ENCODE data around the gene CLIC6. TPM values are rescaled to one million over a fixed set of nuclear protein-coding genes. Genes with fewer than 3 reads are reported as not detected.

The CLIC6 gene
- total and polyA plus RNA-seq, 2 donors from 2014 or later: 2.1 to 10.1 TPM

DNA sequence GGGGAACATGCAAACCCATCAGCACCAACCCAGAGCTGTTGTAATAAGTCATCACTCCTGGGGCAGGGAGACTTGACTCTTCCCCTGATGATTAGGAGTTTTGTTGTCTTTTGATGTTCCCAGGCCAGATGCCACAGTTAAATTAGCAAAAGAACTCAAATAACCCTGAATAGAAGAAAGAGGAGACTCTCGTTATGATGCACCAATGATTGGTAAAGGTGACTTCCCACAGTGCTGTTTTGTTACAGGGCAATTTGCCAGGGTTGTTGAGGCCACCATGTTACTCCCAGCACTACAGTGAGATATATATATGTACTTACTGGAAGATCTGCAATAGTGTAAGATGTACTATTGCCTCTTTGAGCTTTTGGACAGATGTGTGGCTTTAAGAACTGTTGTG lies 29.5 kb upstream of the CLIC6 start:
- no peak for FAIRE-seq
- intact Hi-C loops (cut with DNase I): no loop called here
- H3K9me3 ChIP-seq (ENCODE audit: control insufficient read depth in 2 of 3, insufficient read depth in 1 of 3, low read length in 3 of 3): no peaks in the 10 kb centered on the region
- no peak overlapping the region for H3K27ac ChIP-seq (ENCODE audit: low read depth in 2 of 2, low read length in 2 of 2)
- H3K36me3 ChIP-seq (ENCODE audit: control insufficient read depth in 2 of 3, insufficient read depth in 3 of 3, low read length in 3 of 3): no peaks in the 10 kb centered on the region
- DNase-seq: no peak
- TF ChIP-seq, protein P1, sequence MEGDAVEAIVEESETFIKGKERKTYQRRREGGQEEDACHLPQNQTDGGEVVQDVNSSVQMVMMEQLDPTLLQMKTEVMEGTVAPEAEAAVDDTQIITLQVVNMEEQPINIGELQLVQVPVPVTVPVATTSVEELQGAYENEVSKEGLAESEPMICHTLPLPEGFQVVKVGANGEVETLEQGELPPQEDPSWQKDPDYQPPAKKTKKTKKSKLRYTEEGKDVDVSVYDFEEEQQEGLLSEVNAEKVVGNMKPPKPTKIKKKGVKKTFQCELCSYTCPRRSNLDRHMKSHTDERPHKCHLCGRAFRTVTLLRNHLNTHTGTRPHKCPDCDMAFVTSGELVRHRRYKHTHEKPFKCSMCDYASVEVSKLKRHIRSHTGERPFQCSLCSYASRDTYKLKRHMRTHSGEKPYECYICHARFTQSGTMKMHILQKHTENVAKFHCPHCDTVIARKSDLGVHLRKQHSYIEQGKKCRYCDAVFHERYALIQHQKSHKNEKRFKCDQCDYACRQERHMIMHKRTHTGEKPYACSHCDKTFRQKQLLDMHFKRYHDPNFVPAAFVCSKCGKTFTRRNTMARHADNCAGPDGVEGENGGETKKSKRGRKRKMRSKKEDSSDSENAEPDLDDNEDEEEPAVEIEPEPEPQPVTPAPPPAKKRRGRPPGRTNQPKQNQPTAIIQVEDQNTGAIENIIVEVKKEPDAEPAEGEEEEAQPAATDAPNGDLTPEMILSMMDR (IDR thresholded peaks at IDR 0.05; ENCODE audit: borderline replicate concordance, extremely low read depth, insufficient read depth): no peak
- no peak overlapping the region for H3K4me3 ChIP-seq (ENCODE audit: low read length in 3 of 3)
- H3K4me1 ChIP-seq (ENCODE audit: control insufficient read depth in 2 of 3, insufficient read depth in 2 of 3, low read depth in 1 of 3, low read length in 3 of 3): no peaks in the 10 kb centered on the region
- no peak overlapping the region for H3K9ac ChIP-seq (ENCODE audit: low read length in 3 of 3)
- H3K27me3 ChIP-seq (ENCODE audit: control insufficient read depth, insufficient read depth, low read length): no peaks in the 10 kb centered on the region

- DNase-seq (no peak), FAIRE-seq (no peak)
- H3K27ac ChIP-seq (ENCODE audit: low read depth in 2 of 2, low read length in 2 of 2): no peak overlapping the region
- no peaks in the 10 kb centered on the region for H3K9me3 ChIP-seq (ENCODE audit: control insufficient read depth in 2 of 3, insufficient read depth in 1 of 3, low read length in 3 of 3)
- H3K9ac ChIP-seq (ENCODE audit: low read length in 3 of 3): no peak overlapping the region
- intact Hi-C loops (cut with DNase I): no loop called here
- no peak overlapping the region for H3K4me3 ChIP-seq (ENCODE audit: low read length in 3 of 3)
- no peaks in the 10 kb centered on the region for H3K36me3 ChIP-seq (ENCODE audit: control insufficient read depth in 2 of 3, insufficient read depth in 3 of 3, low read length in 3 of 3)
- H3K27me3 ChIP-seq (ENCODE audit: control insufficient read depth, insufficient read depth, low read length): no peaks in the 10 kb centered on the region
- TF ChIP-seq, protein P1 (IDR thresholded peaks at IDR 0.05; ENCODE audit: borderline replicate concordance, extremely low read depth, insufficient read depth): no peak
- no peaks in the 10 kb centered on the region for H3K4me1 ChIP-seq (ENCODE audit: control insufficient read depth in 2 of 3, insufficient read depth in 2 of 3, low read depth in 1 of 3, low read length in 3 of 3)
Observed at GRCh38 chr21:34639882-34640788, 28.7 kb upstream of the CLIC6 start.

GRCh38 chr21:34640858-34641257 lies 27.9 kb upstream of the CLIC6 start:
- no peak for FAIRE-seq
- no peaks in the 10 kb centered on the region for H3K4me1 ChIP-seq (ENCODE audit: control insufficient read depth in 2 of 3, insufficient read depth in 2 of 3, low read depth in 1 of 3, low read length in 3 of 3)
- H3K27ac ChIP-seq (ENCODE audit: low read depth in 2 of 2, low read length in 2 of 2): no peak overlapping the region

More at GRCh38 chr21:34640858-34641257, 27.9 kb upstream of the CLIC6 start:
- Histone ChIP-seq H3K9me3 (ENCODE audit: control insufficient read depth in 2 of 3, insufficient read depth in 1 of 3, low read length in 3 of 3) (no peaks in the 10 kb centered on the region), H3K27me3 (ENCODE audit: control insufficient read depth, insufficient read depth, low read length) (no peaks in the 10 kb centered on the region), H3K4me3 (ENCODE audit: low read length in 3 of 3) (no peak overlapping the region), H3K9ac (ENCODE audit: low read length in 3 of 3) (no peak overlapping the region), H3K36me3 (ENCODE audit: control insufficient read depth in 2 of 3, insufficient read depth in 3 of 3, low read length in 3 of 3) (no peaks in the 10 kb centered on the region)
- TF ChIP-seq, protein P1 (IDR thresholded peaks at IDR 0.05; ENCODE audit: borderline replicate concordance, extremely low read depth, insufficient read depth): no peak
- DNase-seq: no peak
- intact Hi-C loops (cut with DNase I): no loop called here
